Natural killer cell (primary cell): ENCODE data around the gene MB. TPM values are rescaled to one million over a fixed set of nuclear protein-coding genes. Genes with fewer than 3 reads are reported as not detected.

Experiments used
- ATAC-seq, 3 donors: fragments of 150-1000 bp in 2 of 3; fragments of 200-7000 bp in 1 of 3; cut with Tn5 transposase; 1 replicate in 1 of 3; 2 replicates in 2 of 3; pipeline ENCODE4 v1.10.0; 2021; ENCODE audit warnings: mild to moderate bottlenecking in 2 of 3, moderate library complexity in 2 of 3
- DNase-seq, 2 donors: peaks; one replicate each; pipeline versions ENCODE4 v3.0.0 to v3.0.0-alpha.2; 2013 to 2021; ENCODE audit warnings: mixed read lengths in 1 of 2
- H3K27ac ChIP-seq: one replicate; pipeline ENCODE4 v1.5.1; 2013; ENCODE audit warnings: mild to moderate bottlenecking, low read length
- H3K27me3 ChIP-seq: one replicate; pipeline ENCODE4 v1.6.1; 2013; ENCODE audit warnings: low read length; ENCODE audit not compliant: control insufficient read depth, insufficient read depth
- H3K36me3 ChIP-seq: one replicate; pipeline ENCODE4 v1.6.1; 2013; ENCODE audit warnings: low read length; ENCODE audit not compliant: control insufficient read depth, insufficient read depth
- H3K4me1 ChIP-seq: one replicate; pipeline ENCODE4 v1.6.1; 2013; ENCODE audit warnings: low read length; ENCODE audit not compliant: control insufficient read depth, insufficient read depth
- H3K4me3 ChIP-seq: one replicate; pipeline ENCODE4 v1.5.1; 2013; ENCODE audit warnings: low read length
- H3K9me3 ChIP-seq: one replicate; pipeline ENCODE4 v1.6.1; 2013; ENCODE audit warnings: low read length; ENCODE audit not compliant: control insufficient read depth, insufficient read depth
- H3K27ac Mint-ChIP-seq, 2 donors: one replicate each; pipeline ENCODE4 v1.8.0; 2022; ENCODE audit warnings: mild to moderate bottlenecking in 2 of 2, mixed read lengths in 2 of 2, moderate library complexity in 1 of 2
- H3K27me3 Mint-ChIP-seq, 2 donors: one replicate each; pipeline ENCODE4 v1.8.0; 2022; ENCODE audit warnings: low read depth in 2 of 2, mixed read lengths in 2 of 2
- H3K36me3 Mint-ChIP-seq: one replicate; pipeline ENCODE4 v1.8.0; 2022; ENCODE audit warnings: mixed read lengths
- H3K4me1 Mint-ChIP-seq, 2 donors: one replicate each; pipeline ENCODE4 v1.8.0; 2022; ENCODE audit warnings: mixed read lengths in 2 of 2
- H3K4me3 Mint-ChIP-seq: one replicate; pipeline ENCODE4 v1.8.0; 2022; ENCODE audit warnings: mild to moderate bottlenecking, moderate library complexity, mixed read lengths
- H3K9me3 Mint-ChIP-seq, 2 donors: one replicate each; pipeline ENCODE4 v1.8.0; 2022; ENCODE audit warnings: mixed read lengths in 2 of 2
- WGBS: methylation state at CpG from one replicate; pipeline ENCODE4 v1.1.7; 2013; ENCODE audit warnings: missing lambda C conversion rate; ENCODE audit not compliant: insufficient coverage; 5-methylcytosine and 5-hydroxymethylcytosine counted together
- intact Hi-C: fragments of 100-400 bp; cut with micrococcal nuclease; formaldehyde crosslinking; loops from one replicate; pipeline ENCODE4 v1.14.2; 2022
- total RNA-seq, 4 donors: library from RNA; stranded (reverse); fragments of 120-200 nt in 1 of 4; gene quantifications; one replicate each; pipeline versions ENCODE4 v1.2.3 to v1.2.4, GENCODE V29; 2013 to 2022
- TF ChIP-seq, protein P1 (sequence below): fragments of 200-600 bp; IDR thresholded peaks from one replicate; pipeline ENCODE4 v1.8.0; 2022; ENCODE audit warnings: antibody characterized with exemption

The MB gene
- total RNA-seq, 3 donors from 2014 or later (not counting 1 experiment from before 2014, with no cell fraction given), result not detected

DNA sequence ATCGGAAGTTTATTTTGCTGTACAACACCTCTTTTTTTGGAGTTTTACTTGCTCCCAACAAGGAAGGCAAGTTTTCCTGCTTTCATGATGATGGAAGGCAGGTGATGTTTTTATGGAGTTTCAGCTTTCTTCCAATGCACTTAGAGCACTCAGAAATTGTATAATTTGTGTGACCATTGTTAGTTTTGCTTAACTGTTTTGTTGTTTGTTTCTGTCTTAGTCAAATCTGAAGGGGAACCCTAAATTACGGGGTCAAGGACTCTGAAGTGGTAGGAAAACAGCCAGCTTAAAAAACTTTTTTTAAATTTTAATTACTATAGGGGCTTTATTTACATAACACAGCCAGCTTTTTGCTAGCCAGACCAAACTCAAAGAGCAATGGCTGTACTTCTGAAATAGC is 45.8 kb upstream of the MB start:
- Histone ChIP-seq H3K9me3 (no peaks in the 10 kb centered on the region), H3K36me3 (peaks cover 46% of the 10 kb centered on the region), H3K4me1 (peaks cover 32% of the 10 kb centered on the region), H3K4me3 (no peak overlapping the region), H3K27me3 (no peaks in the 10 kb centered on the region), H3K27ac (peak overlapping the region; percentile 98)
- H3K4me1 Mint-ChIP-seq, result peaks cover 61 to 63% of the 10 kb centered on the region in 2 donors
- peak overlapping the region; percentile 96 to 100 for H3K27ac Mint-ChIP-seq
- intact Hi-C loops, result no loop called here
- DNase-seq (no peak), ATAC-seq (no peak)
- H3K9me3 Mint-ChIP-seq, result no peaks in the 10 kb centered on the region
- TF ChIP-seq, protein P1, sequence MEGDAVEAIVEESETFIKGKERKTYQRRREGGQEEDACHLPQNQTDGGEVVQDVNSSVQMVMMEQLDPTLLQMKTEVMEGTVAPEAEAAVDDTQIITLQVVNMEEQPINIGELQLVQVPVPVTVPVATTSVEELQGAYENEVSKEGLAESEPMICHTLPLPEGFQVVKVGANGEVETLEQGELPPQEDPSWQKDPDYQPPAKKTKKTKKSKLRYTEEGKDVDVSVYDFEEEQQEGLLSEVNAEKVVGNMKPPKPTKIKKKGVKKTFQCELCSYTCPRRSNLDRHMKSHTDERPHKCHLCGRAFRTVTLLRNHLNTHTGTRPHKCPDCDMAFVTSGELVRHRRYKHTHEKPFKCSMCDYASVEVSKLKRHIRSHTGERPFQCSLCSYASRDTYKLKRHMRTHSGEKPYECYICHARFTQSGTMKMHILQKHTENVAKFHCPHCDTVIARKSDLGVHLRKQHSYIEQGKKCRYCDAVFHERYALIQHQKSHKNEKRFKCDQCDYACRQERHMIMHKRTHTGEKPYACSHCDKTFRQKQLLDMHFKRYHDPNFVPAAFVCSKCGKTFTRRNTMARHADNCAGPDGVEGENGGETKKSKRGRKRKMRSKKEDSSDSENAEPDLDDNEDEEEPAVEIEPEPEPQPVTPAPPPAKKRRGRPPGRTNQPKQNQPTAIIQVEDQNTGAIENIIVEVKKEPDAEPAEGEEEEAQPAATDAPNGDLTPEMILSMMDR, result no peak
- peak overlapping the region; percentile 81 for H3K4me3 Mint-ChIP-seq
- WGBS, result 100% methylated on average over 1 of the region's 2 CpGs
- H3K27me3 Mint-ChIP-seq, result no peaks in the 10 kb centered on the region
- H3K36me3 Mint-ChIP-seq, result peaks cover 27% of the 10 kb centered on the region

DNA sequence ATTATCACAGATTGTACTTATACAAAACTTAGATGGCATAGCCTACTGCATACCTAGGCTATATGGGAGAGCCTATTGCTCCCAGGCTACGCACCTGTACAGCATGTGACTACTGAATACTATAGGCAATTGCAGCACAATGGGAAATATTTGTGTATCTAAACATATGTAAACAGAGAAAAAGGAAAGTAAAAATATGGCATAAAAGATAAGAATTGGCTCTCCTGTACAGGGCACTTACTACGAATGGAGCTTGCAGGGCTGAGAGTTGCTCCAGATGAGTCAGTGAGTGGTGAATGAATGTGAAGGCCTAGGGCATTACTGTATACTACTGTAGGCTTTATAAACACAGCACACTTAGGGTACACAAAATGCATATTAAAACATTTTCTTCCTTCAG is 44.3 kb upstream of the MB start:
- Histone ChIP-seq H3K27ac (peak overlapping the region; percentile 98), H3K4me1 (peaks cover 32% of the 10 kb centered on the region), H3K9me3 (no peaks in the 10 kb centered on the region), H3K36me3 (peaks cover 47% of the 10 kb centered on the region), H3K27me3 (no peaks in the 10 kb centered on the region), H3K4me3 (no peak overlapping the region)
- no peaks in the 10 kb centered on the region for H3K27me3 Mint-ChIP-seq
- H3K9me3 Mint-ChIP-seq, result no peaks in the 10 kb centered on the region
- peak in 1 of 3 donors; percentile 21 for ATAC-seq
- intact Hi-C loops, result no loop called here
- H3K4me1 Mint-ChIP-seq, result peaks cover 69 to 72% of the 10 kb centered on the region in 2 donors
- peaks cover 26% of the 10 kb centered on the region for H3K36me3 Mint-ChIP-seq
- H3K4me3 Mint-ChIP-seq, result peak overlapping the region; percentile 88
- H3K27ac Mint-ChIP-seq, result peak overlapping the region; percentile 96 to 100
- 65% methylated on average over 2 of the region's 2 CpGs for WGBS
- peak in 1 of 2 donors; percentile 17 for DNase-seq
- TF ChIP-seq, protein P1, result no peak

DNA sequence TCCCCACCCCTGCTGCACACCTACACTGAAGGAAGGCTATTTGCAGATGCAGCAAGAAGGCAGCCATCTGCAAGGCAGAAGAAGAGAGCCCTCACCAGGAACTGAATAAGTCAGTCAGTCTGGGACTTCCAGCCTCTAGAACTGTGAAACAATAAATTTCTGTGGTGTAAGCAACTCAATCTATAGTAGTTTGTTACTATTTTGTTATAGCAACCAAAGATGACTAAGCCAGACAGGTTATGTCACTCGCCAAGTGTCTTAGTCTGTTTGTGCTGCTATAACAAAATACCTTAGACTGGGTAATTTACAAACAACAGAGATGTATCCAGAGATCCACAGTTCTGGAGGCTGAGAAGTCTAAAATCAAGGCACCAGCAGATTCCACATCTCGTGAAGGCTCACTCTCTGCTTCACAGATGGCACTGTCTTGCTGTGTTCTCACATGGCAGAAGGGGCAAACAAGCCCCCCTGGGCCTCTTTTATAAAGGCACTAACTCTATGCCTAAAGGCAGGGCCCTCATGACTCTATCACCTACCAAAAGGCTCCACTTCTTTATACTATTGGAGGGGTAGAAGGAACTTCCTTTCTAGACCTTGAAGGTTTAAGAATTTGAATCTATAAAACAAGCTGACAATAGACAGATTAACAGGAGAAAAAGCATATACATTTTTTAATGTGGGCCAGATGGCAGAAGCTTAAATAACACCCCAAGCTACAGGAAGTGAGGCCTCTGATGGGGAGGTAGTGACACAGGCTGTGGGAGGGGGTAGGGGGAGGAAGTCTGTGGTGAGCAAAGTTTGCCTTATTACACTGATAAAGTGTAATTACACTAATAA is 43.4 kb upstream of the MB start:
- H3K4me3 ChIP-seq, result no peak overlapping the region
- H3K9me3 ChIP-seq, result no peaks in the 10 kb centered on the region
- intact Hi-C loops, result loop anchor here (1.0 kb wide), 1 partner anchor 12 kb away; the partner anchor contains the start of gene APOL6
- peaks cover 53% of the 10 kb centered on the region for H3K36me3 ChIP-seq
- H3K4me1 Mint-ChIP-seq, result peaks cover 79 to 81% of the 10 kb centered on the region in 2 donors
- H3K4me3 Mint-ChIP-seq, result peak overlapping the region; percentile 88
- H3K36me3 Mint-ChIP-seq, result peaks cover 34% of the 10 kb centered on the region
- no peaks in the 10 kb centered on the region for H3K27me3 ChIP-seq
- H3K27me3 Mint-ChIP-seq, result no peaks in the 10 kb centered on the region
- no peaks in the 10 kb centered on the region for H3K9me3 Mint-ChIP-seq
- H3K27ac Mint-ChIP-seq, result peak overlapping the region; percentile 96 to 100
- WGBS, result 19% methylated on average over 2 of the region's 2 CpGs
- TF ChIP-seq, protein P1, result no peak
- ATAC-seq (peak; percentile 77 to 92 (median 85)), DNase-seq (peak; percentile 58 to 87)
- H3K27ac ChIP-seq, result peak overlapping the region; percentile 98
- H3K4me1 ChIP-seq, result peaks cover 32% of the 10 kb centered on the region
